HG03354 (cell line): ENCODE results near the gene SPART.
A peak's percentile ranks its signal among the peaks of the same experiment; 100 is the strongest.

Experiments used
- ATAC-seq: cut with Tn5 transposase; IDR thresholded peaks from one replicate; pipeline ENCODE4 v1.9.1; 2021; ENCODE audit warnings: mild to moderate bottlenecking; ENCODE audit not compliant: unreplicated experiment, poor library complexity, severe bottlenecking

SPART gene, protein sequence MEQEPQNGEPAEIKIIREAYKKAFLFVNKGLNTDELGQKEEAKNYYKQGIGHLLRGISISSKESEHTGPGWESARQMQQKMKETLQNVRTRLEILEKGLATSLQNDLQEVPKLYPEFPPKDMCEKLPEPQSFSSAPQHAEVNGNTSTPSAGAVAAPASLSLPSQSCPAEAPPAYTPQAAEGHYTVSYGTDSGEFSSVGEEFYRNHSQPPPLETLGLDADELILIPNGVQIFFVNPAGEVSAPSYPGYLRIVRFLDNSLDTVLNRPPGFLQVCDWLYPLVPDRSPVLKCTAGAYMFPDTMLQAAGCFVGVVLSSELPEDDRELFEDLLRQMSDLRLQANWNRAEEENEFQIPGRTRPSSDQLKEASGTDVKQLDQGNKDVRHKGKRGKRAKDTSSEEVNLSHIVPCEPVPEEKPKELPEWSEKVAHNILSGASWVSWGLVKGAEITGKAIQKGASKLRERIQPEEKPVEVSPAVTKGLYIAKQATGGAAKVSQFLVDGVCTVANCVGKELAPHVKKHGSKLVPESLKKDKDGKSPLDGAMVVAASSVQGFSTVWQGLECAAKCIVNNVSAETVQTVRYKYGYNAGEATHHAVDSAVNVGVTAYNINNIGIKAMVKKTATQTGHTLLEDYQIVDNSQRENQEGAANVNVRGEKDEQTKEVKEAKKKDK

DNA sequence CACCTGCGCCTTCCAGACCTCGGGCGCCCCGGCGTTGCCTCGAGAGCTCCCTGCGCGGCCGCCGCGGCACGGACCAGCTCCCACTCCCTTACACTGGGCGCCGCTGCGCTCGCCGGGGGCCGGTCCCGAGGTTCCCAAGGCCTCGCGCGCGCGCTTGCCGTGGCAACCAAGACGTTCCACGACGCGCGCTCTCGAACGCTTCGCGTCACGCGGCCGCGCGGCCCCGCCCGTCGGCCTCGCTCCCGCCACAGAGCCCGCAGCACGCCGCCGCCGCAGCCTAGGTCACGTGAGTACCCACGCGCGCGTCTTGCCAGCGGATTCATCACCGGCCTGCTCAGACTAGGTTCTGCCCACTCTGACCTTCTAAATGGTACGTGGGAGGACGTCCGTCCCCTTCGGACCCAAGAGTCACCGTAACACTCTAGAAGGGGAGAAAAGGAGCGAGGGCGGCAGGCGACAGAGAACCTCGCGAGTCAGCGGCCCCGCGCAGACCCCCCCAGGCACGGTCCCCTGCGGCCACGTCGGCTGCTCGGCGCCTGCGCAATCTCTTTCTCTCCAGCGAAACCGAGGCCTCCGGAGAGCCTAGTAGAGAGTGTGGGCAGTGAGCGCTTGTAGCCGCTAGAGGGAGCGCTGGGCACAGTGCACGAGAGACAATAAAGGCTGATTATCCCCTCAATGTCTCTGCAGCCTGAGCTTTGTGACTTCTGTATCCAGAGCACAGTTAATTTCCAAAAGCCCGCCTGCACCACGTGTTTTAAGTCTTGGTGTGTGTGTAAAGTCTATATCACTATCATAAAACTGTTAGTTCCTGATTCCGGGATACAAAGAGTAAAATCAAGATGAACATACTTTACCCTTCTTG, at the start of gene SPART:
SPART (minus strand) TSS at position 173 of the 862 bp plus-strand sequence. CDS start 10,564 bp downstream, outside the sequence.
- ATAC-seq, result peak; percentile 94

GRCh38 chr13:36395280-36395679, 49.1 kb upstream of the SPART start:
- no peak for ATAC-seq

GRCh38 chr13:36385489-36385888, 39.3 kb upstream of the SPART start:
- no peak for ATAC-seq

- no peak for ATAC-seq
Observed at GRCh38 chr13:36382030-36382429, 35.8 kb upstream of the SPART start.

- ATAC-seq, result no peak
Observed at GRCh38 chr13:36377826-36378468, 31.8 kb upstream of the SPART start.

DNA sequence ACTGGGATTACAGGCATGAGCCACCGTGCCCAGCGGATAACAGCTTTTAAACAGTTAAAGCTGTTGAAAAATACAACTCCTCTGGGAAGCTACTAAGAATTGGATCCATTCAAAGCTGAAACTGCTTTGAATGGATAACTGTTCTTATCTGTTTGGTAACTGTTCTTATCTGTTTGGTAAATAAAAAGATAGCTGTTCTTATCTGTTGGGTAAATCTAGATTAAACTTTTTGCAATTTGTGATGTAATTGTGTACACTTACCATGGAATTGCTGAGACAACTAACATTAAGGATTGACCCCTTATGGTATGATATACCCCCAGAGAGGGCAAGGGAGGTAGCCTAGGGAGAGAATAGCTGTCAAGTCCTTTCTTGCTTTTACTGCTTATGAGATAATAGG, 27.9 kb upstream of the SPART start:
- no peak for ATAC-seq

GRCh38 chr13:36371185-36371584, 25.0 kb upstream of the SPART start:
- no peak for ATAC-seq

GRCh38 chr13:36370108-36370429, 23.9 kb upstream of the SPART start:
- ATAC-seq, result no peak

DNA sequence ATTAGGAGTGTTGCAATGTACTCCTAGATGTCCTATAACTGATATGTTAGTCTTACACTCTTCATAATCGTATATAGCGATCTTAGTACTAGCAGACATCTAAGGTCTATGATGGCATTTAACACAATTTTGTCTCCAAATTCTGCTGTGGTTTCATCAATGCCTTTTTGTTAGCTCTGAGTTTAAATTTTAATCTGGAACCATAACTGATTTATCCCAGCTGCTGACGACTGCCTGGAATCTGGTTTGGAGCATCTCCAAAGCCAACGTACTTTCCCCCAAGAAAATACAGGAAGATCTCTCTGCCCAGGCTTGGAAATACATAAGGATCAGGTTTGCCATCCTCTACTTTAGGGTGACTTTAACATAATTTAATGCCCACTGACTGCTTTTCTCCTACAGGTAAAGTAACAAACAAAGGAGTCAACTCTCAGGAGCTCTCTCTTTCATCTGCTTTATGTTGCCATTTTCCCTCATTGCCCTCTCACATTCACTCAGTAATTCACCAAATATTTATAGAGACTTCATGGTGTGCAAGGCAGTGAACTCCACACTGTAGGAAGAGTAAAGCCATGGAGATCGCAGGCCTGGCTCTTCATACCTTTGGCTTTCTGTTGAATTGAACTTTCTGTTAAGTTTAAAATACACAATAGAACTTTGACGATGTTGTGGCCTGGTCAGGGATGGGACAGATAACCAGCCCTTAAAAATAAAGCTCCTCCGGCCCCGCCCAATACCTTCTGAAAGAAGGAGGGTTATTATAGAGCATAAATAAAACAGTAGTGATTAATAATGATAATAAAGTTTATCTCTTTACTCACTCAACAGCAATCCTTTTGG, 23.3 kb upstream of the SPART start:
- ATAC-seq, result no peak

DNA sequence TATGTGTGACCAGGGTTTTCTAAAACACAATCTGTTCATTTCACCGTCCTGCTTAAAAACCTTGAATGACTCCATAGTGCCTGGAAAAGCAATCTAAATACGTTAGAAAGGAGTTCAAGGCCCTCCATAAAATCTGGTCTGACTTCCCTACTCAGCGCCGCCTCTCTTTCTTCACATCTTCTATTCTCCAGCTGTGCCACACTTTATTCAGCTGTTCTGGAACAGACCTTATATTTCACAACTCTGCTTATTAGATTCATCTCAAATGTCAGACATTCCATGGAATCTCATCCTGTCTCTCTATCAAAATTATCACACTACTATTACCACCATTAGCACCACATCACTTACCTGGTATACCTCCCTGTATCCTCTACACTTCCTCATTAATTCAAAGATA, 19.8 kb upstream of the SPART start:
- no peak for ATAC-seq

- ATAC-seq, result no peak
Observed at GRCh38 chr13:36363366-36363863, 17.2 kb upstream of the SPART start.

GRCh38 chr13:36362914-36363313, 16.7 kb upstream of the SPART start:
- ATAC-seq, result peak; percentile 45

DNA sequence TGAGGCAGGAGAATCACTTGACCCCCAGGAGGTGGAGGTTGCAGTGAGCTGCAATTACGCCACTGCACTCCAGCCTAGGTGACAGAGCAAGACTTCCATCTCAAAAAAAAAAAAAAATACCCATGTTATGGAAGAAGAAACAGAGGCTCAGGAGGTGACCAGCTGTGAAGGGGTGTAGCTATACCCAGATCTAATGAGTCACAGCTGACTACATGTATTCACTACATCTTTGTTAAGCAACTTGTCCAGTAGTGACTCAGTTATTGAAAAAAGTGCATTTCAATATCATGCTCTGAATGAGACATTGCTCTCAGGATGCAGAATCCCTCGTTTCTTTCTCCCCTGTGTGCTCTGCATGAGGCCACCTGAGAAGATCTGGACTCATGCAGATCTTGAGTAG, 16.1 kb upstream of the SPART start:
- peak; percentile 35 for ATAC-seq

DNA sequence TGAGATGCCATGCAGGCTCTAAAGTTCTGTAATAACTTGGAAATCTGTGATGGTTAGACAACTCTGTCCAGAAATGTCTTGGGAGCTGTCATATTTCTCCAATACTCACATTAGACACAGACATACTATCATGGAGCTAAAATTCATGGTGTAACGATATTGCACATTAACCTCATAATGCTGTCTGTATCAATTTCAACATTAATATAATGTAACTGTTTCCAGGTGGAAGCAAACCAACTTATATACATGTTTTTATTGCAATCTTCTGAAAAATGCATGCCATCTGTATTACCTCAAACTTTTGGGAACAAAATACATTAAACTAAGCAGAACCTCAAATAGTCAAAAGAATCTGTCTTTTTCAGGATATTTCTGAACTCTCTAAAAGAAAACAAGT, 14.7 kb upstream of the SPART start:
- ATAC-seq, result no peak

DNA sequence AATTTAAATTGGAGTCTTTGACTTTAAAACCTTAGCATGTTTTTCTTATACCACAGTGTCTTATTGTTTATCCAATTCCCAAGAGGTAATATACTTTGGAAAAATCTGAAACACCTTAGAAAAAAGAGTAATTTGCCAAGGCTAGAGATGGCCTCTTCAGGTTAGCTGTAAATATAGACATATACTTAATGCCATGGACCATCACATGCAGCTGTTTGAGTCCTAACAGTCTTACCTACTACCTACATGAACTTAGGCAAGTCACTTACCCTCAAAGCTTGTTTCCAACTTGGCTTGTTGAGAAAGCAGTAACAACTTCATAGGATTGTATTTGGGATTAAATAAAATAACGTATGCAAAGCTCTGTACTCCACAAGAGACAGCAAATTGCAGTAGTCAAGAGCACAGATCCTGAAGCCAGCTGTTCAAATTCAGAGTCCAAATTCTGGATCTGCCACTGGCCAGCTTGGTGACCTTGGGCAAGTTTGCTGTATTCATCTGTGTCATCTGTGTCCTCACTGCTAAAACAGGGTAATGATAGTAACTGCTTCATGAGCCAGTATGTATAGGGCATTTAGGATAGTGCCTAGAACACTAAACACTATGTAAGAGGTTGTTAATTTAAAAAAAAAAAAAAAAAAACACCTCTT, 13.2 kb upstream of the SPART start:
- ATAC-seq, result no peak

DNA sequence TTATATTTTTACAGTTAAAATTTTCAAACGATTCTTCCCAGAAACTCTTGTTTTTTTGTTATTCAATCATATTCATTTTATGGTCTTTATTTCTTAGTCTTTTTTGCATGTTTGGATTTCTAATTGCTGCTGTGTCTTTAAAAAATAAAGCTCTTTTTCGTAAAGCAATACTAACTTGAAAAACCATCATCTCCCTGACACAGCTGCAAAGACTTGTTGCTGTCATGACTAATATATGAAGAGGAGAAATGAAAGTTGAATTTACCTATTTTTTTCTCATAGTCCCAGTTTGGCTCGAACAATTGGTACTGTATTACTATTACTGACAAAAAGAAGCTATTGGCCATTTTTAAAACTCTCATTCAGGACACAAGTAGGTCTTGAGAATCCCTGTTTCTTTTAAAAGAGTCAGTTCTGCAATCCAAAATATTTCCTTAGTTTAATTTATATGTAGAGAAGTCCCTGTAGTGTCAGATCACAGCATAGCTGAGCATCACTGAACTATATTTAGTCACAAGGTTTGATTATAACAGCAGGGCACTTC, 12.1 kb upstream of the SPART start:
- no peak for ATAC-seq

DNA sequence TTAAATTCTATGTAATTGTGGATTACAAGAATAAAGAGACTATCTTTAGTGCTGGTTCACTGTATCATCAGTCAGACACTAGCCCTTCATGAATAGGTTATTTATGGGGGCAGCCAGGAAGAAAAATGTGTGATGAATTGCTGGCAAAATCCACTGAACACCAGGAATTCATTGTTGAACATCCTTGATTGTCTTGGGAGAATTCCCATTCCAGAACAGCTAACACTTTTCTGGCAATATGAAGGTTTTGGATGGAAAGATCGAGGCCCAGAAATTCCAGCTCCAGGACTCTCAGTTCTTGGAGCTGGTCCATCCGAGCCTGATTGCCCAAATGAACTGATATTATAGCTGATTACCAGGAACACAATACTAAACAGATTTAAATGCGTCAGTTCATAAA, 11.5 kb upstream of the SPART start:
- no peak for ATAC-seq

DNA sequence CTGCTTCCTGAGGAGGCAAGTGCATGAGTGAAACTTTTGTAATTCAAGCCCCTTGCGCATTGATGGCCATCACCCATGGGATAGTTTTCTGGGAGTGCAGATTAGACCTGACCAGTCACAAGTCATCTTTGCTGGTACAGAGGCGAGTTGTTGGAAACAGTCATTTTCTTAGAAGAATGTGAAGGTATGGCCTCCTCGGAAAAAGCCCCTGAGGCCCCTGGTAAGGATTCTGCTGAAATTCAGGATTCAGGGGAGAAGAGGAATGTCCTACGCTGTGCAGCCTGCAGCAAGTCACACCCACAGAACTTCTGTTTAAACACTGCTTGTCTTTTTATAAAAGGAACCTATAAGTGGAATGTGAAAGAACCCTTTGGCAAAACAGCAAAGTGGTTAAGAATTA, 11.0 kb upstream of the SPART start:
- no peak for ATAC-seq
